ENCODE data around the gene GPR146. TPM values are rescaled to one million over a fixed set of nuclear protein-coding genes. Genes with fewer than 3 reads are reported as not detected.

The GPR146 gene
- total and polyA plus RNA-seq, 9 of the 15 experiments (the other 6 are each of a cell fraction or from before 2014, with no cell fraction given) = 0.22 to 3.6 (median 0.64) TPM; not detected in 2

DNA sequence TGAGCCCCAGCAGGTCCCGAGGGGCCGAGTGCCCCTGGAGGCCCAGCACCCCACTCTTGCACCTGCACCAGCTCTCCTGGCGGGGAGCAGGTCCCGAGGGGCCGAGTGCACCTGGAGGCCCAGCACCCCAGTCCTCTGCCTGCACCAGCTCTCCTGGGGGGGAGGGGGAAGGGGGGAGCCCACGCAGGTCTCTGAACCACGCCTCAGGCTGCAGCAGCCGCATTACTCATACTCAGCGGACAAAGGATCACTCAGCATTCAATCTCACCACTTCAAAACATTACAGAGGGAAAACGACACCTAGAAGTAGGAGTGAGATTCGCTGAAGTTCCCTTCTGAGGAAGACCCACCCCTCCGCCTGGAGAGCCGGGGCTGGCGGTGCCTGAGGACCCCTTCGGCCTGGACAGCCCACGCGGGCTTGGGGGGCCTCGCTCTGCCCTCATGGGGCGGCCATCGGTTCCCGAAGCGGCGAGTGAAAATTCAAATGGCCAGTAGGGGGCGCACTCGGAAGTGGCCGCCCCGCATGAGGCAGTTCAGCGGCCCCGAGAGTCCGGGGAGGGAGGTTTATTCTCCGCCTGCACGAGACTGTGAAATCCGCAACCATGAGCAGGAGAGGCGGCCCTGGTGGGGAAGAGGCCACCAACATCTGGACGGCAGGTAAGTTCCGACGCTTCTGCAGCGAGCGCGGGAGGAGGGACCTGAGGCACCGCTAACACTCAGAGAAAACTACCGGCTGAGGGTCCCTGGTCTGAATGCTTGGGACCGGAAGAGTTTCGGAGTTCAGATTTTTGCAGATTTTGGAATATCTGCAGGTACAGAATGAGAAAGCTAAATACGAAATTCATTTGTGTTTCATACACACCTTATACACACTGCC lies 42.5 kb downstream of the GPR146 start (continued):
- no peak for TF ChIP-seq EZH2 (IDR thresholded peaks at IDR 0.05; ENCODE audit: borderline replicate concordance, low read depth, low read length)
- no peak for TF ChIP-seq DIDO1 (tag; IDR thresholded peaks at IDR 0.05; ENCODE audit: low read depth)
- TF ChIP-seq YBX1 (IDR thresholded peaks at IDR 0.05) = no peak
- TF ChIP-seq FIP1L1 (IDR thresholded peaks at IDR 0.05; ENCODE audit: low read depth, low read length, poor library complexity, severe bottlenecking) = no peak
- TF ChIP-seq, protein P1, sequence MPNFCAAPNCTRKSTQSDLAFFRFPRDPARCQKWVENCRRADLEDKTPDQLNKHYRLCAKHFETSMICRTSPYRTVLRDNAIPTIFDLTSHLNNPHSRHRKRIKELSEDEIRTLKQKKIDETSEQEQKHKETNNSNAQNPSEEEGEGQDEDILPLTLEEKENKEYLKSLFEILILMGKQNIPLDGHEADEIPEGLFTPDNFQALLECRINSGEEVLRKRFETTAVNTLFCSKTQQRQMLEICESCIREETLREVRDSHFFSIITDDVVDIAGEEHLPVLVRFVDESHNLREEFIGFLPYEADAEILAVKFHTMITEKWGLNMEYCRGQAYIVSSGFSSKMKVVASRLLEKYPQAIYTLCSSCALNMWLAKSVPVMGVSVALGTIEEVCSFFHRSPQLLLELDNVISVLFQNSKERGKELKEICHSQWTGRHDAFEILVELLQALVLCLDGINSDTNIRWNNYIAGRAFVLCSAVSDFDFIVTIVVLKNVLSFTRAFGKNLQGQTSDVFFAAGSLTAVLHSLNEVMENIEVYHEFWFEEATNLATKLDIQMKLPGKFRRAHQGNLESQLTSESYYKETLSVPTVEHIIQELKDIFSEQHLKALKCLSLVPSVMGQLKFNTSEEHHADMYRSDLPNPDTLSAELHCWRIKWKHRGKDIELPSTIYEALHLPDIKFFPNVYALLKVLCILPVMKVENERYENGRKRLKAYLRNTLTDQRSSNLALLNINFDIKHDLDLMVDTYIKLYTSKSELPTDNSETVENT (CRISPR knock-in tag; IDR thresholded peaks at IDR 0.05) = no peak
- TF ChIP-seq, protein P2, sequence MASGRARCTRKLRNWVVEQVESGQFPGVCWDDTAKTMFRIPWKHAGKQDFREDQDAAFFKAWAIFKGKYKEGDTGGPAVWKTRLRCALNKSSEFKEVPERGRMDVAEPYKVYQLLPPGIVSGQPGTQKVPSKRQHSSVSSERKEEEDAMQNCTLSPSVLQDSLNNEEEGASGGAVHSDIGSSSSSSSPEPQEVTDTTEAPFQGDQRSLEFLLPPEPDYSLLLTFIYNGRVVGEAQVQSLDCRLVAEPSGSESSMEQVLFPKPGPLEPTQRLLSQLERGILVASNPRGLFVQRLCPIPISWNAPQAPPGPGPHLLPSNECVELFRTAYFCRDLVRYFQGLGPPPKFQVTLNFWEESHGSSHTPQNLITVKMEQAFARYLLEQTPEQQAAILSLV (tag; IDR thresholded peaks at IDR 0.05) = no peak
- TF ChIP-seq NRF1 (conservative IDR thresholded peaks at IDR 0.05 in 1 of 2, IDR thresholded peaks at IDR 0.05 in 1 of 2) = no peak; a peak in 1 of 4 replicates
- TF ChIP-seq, protein P3, sequence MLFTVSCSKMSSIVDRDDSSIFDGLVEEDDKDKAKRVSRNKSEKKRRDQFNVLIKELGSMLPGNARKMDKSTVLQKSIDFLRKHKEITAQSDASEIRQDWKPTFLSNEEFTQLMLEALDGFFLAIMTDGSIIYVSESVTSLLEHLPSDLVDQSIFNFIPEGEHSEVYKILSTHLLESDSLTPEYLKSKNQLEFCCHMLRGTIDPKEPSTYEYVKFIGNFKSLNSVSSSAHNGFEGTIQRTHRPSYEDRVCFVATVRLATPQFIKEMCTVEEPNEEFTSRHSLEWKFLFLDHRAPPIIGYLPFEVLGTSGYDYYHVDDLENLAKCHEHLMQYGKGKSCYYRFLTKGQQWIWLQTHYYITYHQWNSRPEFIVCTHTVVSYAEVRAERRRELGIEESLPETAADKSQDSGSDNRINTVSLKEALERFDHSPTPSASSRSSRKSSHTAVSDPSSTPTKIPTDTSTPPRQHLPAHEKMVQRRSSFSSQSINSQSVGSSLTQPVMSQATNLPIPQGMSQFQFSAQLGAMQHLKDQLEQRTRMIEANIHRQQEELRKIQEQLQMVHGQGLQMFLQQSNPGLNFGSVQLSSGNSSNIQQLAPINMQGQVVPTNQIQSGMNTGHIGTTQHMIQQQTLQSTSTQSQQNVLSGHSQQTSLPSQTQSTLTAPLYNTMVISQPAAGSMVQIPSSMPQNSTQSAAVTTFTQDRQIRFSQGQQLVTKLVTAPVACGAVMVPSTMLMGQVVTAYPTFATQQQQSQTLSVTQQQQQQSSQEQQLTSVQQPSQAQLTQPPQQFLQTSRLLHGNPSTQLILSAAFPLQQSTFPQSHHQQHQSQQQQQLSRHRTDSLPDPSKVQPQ (CRISPR knock-in tag; IDR thresholded peaks at IDR 0.05; ENCODE audit: borderline replicate concordance) = no peak
- TF ChIP-seq, protein P4, sequence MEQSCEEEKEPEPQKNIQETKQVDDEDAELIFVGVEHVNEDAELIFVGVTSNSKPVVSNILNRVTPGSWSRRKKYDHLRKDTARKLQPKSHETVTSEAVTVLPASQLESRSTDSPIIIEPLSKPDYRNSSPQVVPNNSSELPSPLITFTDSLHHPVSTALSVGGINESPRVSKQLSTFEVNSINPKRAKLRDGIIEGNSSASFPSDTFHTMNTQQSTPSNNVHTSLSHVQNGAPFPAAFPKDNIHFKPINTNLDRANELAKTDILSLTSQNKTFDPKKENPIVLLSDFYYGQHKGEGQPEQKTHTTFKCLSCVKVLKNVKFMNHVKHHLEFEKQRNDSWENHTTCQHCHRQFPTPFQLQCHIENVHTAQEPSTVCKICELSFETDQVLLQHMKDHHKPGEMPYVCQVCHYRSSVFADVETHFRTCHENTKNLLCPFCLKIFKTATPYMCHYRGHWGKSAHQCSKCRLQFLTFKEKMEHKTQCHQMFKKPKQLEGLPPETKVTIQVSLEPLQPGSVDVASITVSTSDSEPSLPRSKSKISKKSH (CRISPR knock-in tag; IDR thresholded peaks at IDR 0.05) = no peak
- TF ChIP-seq ZNF431 (CRISPR knock-in tag; IDR thresholded peaks at IDR 0.05) = no peak
- TF ChIP-seq, protein P5, sequence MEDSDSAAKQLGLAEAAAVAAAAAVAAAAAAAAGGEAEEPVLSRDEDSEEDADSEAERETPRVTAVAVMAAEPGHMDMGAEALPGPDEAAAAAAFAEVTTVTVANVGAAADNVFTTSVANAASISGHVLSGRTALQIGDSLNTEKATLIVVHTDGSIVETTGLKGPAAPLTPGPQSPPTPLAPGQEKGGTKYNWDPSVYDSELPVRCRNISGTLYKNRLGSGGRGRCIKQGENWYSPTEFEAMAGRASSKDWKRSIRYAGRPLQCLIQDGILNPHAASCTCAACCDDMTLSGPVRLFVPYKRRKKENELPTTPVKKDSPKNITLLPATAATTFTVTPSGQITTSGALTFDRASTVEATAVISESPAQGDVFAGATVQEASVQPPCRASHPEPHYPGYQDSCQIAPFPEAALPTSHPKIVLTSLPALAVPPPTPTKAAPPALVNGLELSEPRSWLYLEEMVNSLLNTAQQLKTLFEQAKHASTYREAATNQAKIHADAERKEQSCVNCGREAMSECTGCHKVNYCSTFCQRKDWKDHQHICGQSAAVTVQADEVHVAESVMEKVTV (CRISPR knock-in tag; IDR thresholded peaks at IDR 0.05) = peak; percentile 35; the same call in 1 of the 2 replicates
- no peak for TF ChIP-seq SOX6 (IDR thresholded peaks at IDR 0.05)
- TF ChIP-seq ZBED1 (IDR thresholded peaks at IDR 0.05) = no peak
- TF ChIP-seq ZC3H11A (IDR thresholded peaks at IDR 0.05; ENCODE audit: low read depth, low read length) = no peak
- no peak for TF ChIP-seq THRAP3 (IDR thresholded peaks at IDR 0.05; ENCODE audit: borderline replicate concordance)
- no peak for TF ChIP-seq PRMT5 (CRISPR knock-in tag; IDR thresholded peaks at IDR 0.05)
- no peak for TF ChIP-seq POLR3G (IDR thresholded peaks at IDR 0.05; ENCODE audit: extremely low read depth, insufficient read length, insufficient replicate concordance)
- no peak for TF ChIP-seq ZKSCAN1 (IDR thresholded peaks at IDR 0.05; ENCODE audit: low read depth, low read length)
- no peak for TF ChIP-seq TCFL5 (CRISPR knock-in tag; conservative IDR thresholded peaks at IDR 0.05)
